Hepatocyte (in vitro differentiated cells): ENCODE results near the gene FBXW11.

ENCODE experiments used
- EZH2 ChIP-seq: fragments of 200-600 bp; sonication (generic); IDR thresholded peaks from 2 replicates; pipeline ENCODE4 v1.6.1; 2016; ENCODE audit warnings: antibody characterized with exemption, mild to moderate bottlenecking, borderline replicate concordance
- EZH2phosphoT487 ChIP-seq: fragments of 200-600 bp; sonication (generic); IDR thresholded peaks from one replicate; pipeline ENCODE4 v1.6.1; 2018; ENCODE audit warnings: antibody characterized with exemption, mild to moderate bottlenecking, low read depth, moderate library complexity; ENCODE audit not compliant: unreplicated experiment, severe bottlenecking
- TF ChIP-seq, protein P1 (sequence below): fragments of 200-600 bp; sonication (generic); IDR thresholded peaks from 2 replicates; pipeline ENCODE4 v1.5.1; 2016; ENCODE audit warnings: antibody characterized with exemption, mild to moderate bottlenecking; ENCODE audit not compliant: poor library complexity

DNA sequence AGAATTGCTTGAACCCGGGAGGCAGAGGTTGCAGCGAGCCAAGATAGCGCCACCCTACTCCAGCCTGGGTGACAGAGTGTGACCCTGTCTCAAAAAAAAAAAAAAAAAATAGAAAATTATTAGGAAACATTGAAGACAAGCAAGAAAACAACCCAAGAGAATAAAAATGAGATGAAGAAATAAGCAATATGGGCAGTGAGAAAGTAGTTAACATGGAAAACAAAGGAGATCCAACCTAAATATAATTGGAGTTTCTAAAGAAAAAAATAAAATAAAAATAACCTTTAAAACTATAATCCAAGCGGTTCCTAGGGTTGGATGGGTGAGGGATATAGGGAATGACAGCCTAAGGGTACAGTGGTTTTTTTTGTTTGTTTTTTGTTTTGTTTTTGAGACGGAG, 71.9 kb downstream of the FBXW11 start:
- TF ChIP-seq, protein P1, sequence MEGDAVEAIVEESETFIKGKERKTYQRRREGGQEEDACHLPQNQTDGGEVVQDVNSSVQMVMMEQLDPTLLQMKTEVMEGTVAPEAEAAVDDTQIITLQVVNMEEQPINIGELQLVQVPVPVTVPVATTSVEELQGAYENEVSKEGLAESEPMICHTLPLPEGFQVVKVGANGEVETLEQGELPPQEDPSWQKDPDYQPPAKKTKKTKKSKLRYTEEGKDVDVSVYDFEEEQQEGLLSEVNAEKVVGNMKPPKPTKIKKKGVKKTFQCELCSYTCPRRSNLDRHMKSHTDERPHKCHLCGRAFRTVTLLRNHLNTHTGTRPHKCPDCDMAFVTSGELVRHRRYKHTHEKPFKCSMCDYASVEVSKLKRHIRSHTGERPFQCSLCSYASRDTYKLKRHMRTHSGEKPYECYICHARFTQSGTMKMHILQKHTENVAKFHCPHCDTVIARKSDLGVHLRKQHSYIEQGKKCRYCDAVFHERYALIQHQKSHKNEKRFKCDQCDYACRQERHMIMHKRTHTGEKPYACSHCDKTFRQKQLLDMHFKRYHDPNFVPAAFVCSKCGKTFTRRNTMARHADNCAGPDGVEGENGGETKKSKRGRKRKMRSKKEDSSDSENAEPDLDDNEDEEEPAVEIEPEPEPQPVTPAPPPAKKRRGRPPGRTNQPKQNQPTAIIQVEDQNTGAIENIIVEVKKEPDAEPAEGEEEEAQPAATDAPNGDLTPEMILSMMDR: no peak
- TF ChIP-seq EZH2: no peak
- no peak for TF ChIP-seq EZH2phosphoT487
